Right lobe of liver (tissue), 6 donors: Measurements from ENCODE around the gene RSAD2. TPM values are rescaled to one million over a fixed set of nuclear protein-coding genes. Genes with fewer than 3 reads are reported as not detected.
A peak's percentile ranks its signal among the peaks of the same experiment; 100 is the strongest.

Source experiments
- ATAC-seq, 4 donors: fragments of 200-7000 bp; cut with Tn5 transposase; one replicate each; pipeline ENCODE4 v1.9.1; 2020; ENCODE audit warnings: mild to moderate bottlenecking in 4 of 4, moderate library complexity in 4 of 4
- DNase-seq, 3 donors: peaks; one replicate each; pipeline ENCODE4 v3.0.0-alpha.2; 2020
- H3K27ac ChIP-seq, 3 donors: fragments of 200-600 bp; one replicate each; pipeline ENCODE4 v1.8.0; 2022
- H3K27me3 ChIP-seq, 2 donors: fragments of 200-600 bp; one replicate each; pipeline ENCODE4 v1.8.0; 2022
- H3K36me3 ChIP-seq, 4 donors: fragments of 200-600 bp; sonication (generic) in 1 of 4; one replicate each; pipeline versions ENCODE4 v1.5.1 to v1.8.0; 2017 to 2022; ENCODE audit warnings: control low read depth in 1 of 4
- H3K4me1 ChIP-seq, 4 donors: fragments of 200-600 bp; sonication (generic) in 1 of 4; one replicate each; pipeline versions ENCODE4 v1.5.1 to v1.8.0; 2017 to 2022; ENCODE audit warnings: control low read depth in 1 of 4
- H3K4me3 ChIP-seq, 3 donors: fragments of 200-600 bp; one replicate each; pipeline ENCODE4 v1.8.0; 2022
- H3K9me3 ChIP-seq, 4 donors: fragments of 200-600 bp; sonication (generic) in 1 of 4; one replicate each; pipeline versions ENCODE4 v1.5.1 to v1.8.0; 2017 to 2022; ENCODE audit warnings: control low read depth in 1 of 4
- POLR2A ChIP-seq: fragments of 450-650 bp; IDR thresholded peaks from one replicate; pipeline ENCODE4 v1.6.1; 2017; ENCODE audit warnings: antibody characterized with exemption, mild to moderate bottlenecking
- WGBS: methylation state at CpG from one replicate; pipeline ENCODE4 v1.1.6; 2018; ENCODE audit warnings: low coverage, low lambda C conversion rate; ENCODE audit not compliant: insufficient coverage; ENCODE audit errors: missing lambda C conversion rate; 5-methylcytosine and 5-hydroxymethylcytosine counted together
- intact Hi-C, 2 donors: fragments of 100-400 bp; cut with DNase I; formaldehyde crosslinking; loops; one replicate each; pipeline versions ENCODE4 v1.11.2 to v1.14.1; 2022
- total RNA-seq, 6 experiments: library from RNA; depleted of rRNA in 2 of 6; stranded (reverse); fragments of >200 nt in 2 of 6; fragmentation: NEBNext Ultra II Directional in 3 of 6; extraction: Animal tissue kit (Norgen Biotek cat#: 25700) in 3 of 6; gene quantifications; one replicate each; pipeline versions ENCODE4 v1.1.0 to v1.2.4, GENCODE V29; 2016 to 2023
- TF ChIP-seq, protein P1 (sequence below), 4 donors: fragments of 200-600 bp in 3 of 4; fragments of 450-650 bp in 1 of 4; IDR thresholded peaks; one replicate each; pipeline versions ENCODE4 v1.5.1 to v1.8.0; 2016 to 2022; ENCODE audit warnings: antibody characterized with exemption in 4 of 4, mild to moderate bottlenecking in 2 of 4
- donor health status: DM: no; HTN: yes; CAD: no.
- donor health status: DM: no; HTN: no; CAD: no.
- donor health status: DM: no; HTN: no; CAD: no.
- donor health status: DM: no; HTN: yes; CAD: no.
- donor health status: DM: no; HTN: yes; CAD: no.

The RSAD2 gene
- total RNA-seq, 6 experiments from 2014 or later: 0.37 to 2.7 (median 1.1) TPM

DNA sequence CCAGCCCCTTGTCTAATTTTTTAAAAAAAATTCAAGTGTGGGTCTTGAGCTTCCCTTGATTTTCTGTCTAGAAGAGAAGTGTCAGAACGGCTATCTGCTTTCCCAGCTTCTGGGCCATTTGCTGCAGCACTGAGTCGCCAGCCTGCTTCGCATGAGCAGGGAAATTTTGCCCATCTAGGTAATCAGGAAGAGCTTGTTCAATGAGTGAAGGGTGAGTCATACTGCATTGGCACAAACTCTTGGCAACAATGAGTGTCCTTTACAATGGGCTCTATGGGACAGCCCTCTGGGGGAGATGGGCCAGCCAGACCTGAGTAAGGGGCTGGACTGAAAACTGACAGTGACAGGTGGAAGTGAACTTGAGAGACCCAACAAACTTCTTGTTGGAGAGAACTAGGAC lies 37.3 kb downstream of the RSAD2 start:
- ATAC-seq (peak in 1 of 4 donors; percentile 41), DNase-seq (no peak)
- H3K4me1 ChIP-seq: peaks cover 0 to 5% (median 2%) of the 10 kb centered on the region in 4 donors
- H3K9me3 ChIP-seq: no peaks in the 10 kb centered on the region
- 87% methylated on average over 3 of the region's 3 CpGs for WGBS
- TF ChIP-seq, protein P1, sequence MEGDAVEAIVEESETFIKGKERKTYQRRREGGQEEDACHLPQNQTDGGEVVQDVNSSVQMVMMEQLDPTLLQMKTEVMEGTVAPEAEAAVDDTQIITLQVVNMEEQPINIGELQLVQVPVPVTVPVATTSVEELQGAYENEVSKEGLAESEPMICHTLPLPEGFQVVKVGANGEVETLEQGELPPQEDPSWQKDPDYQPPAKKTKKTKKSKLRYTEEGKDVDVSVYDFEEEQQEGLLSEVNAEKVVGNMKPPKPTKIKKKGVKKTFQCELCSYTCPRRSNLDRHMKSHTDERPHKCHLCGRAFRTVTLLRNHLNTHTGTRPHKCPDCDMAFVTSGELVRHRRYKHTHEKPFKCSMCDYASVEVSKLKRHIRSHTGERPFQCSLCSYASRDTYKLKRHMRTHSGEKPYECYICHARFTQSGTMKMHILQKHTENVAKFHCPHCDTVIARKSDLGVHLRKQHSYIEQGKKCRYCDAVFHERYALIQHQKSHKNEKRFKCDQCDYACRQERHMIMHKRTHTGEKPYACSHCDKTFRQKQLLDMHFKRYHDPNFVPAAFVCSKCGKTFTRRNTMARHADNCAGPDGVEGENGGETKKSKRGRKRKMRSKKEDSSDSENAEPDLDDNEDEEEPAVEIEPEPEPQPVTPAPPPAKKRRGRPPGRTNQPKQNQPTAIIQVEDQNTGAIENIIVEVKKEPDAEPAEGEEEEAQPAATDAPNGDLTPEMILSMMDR (IDR thresholded peaks at IDR 0.05): no peak
- TF ChIP-seq POLR2A: no peak
- no peak overlapping the region for H3K27ac ChIP-seq
- no peak overlapping the region for H3K4me3 ChIP-seq
- intact Hi-C loops: loop anchor here in 1 of 2 donors (5.0 kb wide), 1 partner anchor 127 kb away; no protein-coding TSS in a partner anchor
- no peaks in the 10 kb centered on the region for H3K36me3 ChIP-seq
- H3K27me3 ChIP-seq: no peaks in the 10 kb centered on the region

DNA sequence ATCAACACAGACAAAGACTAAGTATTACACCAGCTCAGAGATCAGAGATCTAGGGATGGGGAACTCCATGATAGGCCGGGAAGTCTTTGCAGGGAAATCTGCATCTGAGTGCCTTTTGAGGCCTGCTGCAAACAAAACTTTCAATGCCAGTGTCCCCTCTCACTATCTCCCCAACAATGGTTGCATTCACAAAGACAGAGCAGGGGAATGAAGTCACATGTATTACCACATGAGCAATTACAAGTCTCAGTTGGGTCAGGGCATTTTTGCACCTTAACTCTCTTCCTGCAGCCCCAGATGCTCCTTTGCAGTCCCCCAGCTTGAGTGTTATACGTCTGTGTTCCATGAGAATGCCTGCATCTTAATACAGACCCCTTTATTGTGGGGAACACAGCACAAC lies 37.8 kb downstream of the RSAD2 start:
- Histone ChIP-seq H3K4me1 (peaks cover 0 to 5% (median 2%) of the 10 kb centered on the region in 4 donors), H3K9me3 (no peaks in the 10 kb centered on the region), H3K36me3 (no peaks in the 10 kb centered on the region), H3K27me3 (no peaks in the 10 kb centered on the region), H3K4me3 (no peak overlapping the region), H3K27ac (no peak overlapping the region)
- TF ChIP-seq, protein P1 (IDR thresholded peaks at IDR 0.05): no peak
- no peak for TF ChIP-seq POLR2A
- no peak for ATAC-seq
- intact Hi-C loops: no loop called here
- DNase-seq: no peak
- no CpG with 5 or more reads among the region's 2 CpGs for WGBS

- Histone ChIP-seq H3K9me3 (no peaks in the 10 kb centered on the region), H3K27ac (no peak overlapping the region), H3K27me3 (no peaks in the 10 kb centered on the region), H3K4me3 (no peak overlapping the region), H3K4me1 (peaks cover 0 to 5% (median 2%) of the 10 kb centered on the region in 4 donors), H3K36me3 (no peaks in the 10 kb centered on the region)
- 63% methylated on average over 3 of the region's 3 CpGs for WGBS
- DNase-seq (no peak), ATAC-seq (no peak)
- intact Hi-C loops: no loop called here
- TF ChIP-seq, protein P1 (IDR thresholded peaks at IDR 0.05): no peak
- TF ChIP-seq POLR2A: no peak
Observed at GRCh38 chr2:6916224-6916623, 38.6 kb downstream of the RSAD2 start.

DNA sequence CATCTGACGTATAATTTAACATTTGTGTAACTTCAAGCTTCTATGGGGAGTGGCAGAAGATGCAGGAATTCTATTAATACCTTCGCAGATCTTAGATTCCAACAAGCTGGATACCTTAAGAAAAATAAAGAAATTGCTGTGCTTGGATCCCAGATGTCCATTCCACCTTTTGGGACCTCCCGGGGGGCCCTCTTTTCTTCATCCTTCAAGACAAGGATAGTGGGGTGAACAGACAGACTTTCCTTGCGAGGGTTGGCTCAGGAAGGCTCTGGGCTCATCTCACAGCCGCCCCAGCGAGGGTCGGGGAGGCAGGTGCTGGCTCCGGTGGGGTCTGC lies 39.1 kb downstream of the RSAD2 start:
- Histone ChIP-seq H3K27ac (no peak overlapping the region), H3K36me3 (no peaks in the 10 kb centered on the region), H3K9me3 (no peaks in the 10 kb centered on the region), H3K4me3 (no peak overlapping the region), H3K27me3 (no peaks in the 10 kb centered on the region), H3K4me1 (peaks cover 0 to 10% (median 3%) of the 10 kb centered on the region in 4 donors)
- TF ChIP-seq, protein P1 (IDR thresholded peaks at IDR 0.05): no peak
- no peak for TF ChIP-seq POLR2A
- 45% methylated on average over 7 of the region's 8 CpGs for WGBS
- ATAC-seq (no peak), DNase-seq (no peak)
- intact Hi-C loops: no loop called here
